ENCODE measurements around the gene GPR155.

The GPR155 gene

GRCh38 chr2:174524527-174524926 lies 37.7 kb upstream of the GPR155 start:
- no peak for DNase-seq (ENCODE audit: low read depth)
- H3K4me3 ChIP-seq (ENCODE audit: low read length) = no peak overlapping the region
- TF ChIP-seq CTCF (IDR thresholded peaks at IDR 0.05; ENCODE audit: insufficient read depth, low read depth, low read length, missing control alignments) = no peak

- no peak for DNase-seq (ENCODE audit: low read depth)
Observed at GRCh38 chr2:174522553-174522952, 35.7 kb upstream of the GPR155 start.

GRCh38 chr2:174518395-174518794 lies 31.6 kb upstream of the GPR155 start:
- no peak for DNase-seq (ENCODE audit: low read depth)
- no peak overlapping the region for H3K4me3 ChIP-seq (ENCODE audit: low read length)
- no peak for TF ChIP-seq CTCF (IDR thresholded peaks at IDR 0.05; ENCODE audit: insufficient read depth, low read depth, low read length, missing control alignments)

More at GRCh38 chr2:174522553-174522952, 35.7 kb upstream of the GPR155 start:
- peak; percentile 21 for TF ChIP-seq CTCF (IDR thresholded peaks at IDR 0.05; ENCODE audit: insufficient read depth, low read depth, low read length, missing control alignments)
- no peak overlapping the region for H3K4me3 ChIP-seq (ENCODE audit: low read length)

- DNase-seq (ENCODE audit: low read depth) = no peak
- no peak for TF ChIP-seq CTCF (IDR thresholded peaks at IDR 0.05; ENCODE audit: insufficient read depth, low read depth, low read length, missing control alignments)
- H3K4me3 ChIP-seq (ENCODE audit: low read length) = no peak overlapping the region
Observed at GRCh38 chr2:174516501-174517378, 29.9 kb upstream of the GPR155 start.

- TF ChIP-seq CTCF (IDR thresholded peaks at IDR 0.05; ENCODE audit: insufficient read depth, low read depth, low read length, missing control alignments) = no peak
- DNase-seq (ENCODE audit: low read depth) = no peak
- H3K4me3 ChIP-seq (ENCODE audit: low read length) = no peak overlapping the region
Observed at GRCh38 chr2:174512345-174512744, 25.5 kb upstream of the GPR155 start.

GRCh38 chr2:174511580-174512260 lies 24.9 kb upstream of the GPR155 start:
- DNase-seq (ENCODE audit: low read depth) = no peak
- TF ChIP-seq CTCF (IDR thresholded peaks at IDR 0.05; ENCODE audit: insufficient read depth, low read depth, low read length, missing control alignments) = no peak
- no peak overlapping the region for H3K4me3 ChIP-seq (ENCODE audit: low read length)
